Panc1 (cell line): Measurements from ENCODE around the gene CERT1.

ENCODE experiments used
- TF ChIP-seq, protein P1 (sequence below): fragments of 450-650 bp; IDR thresholded peaks from 2 replicates; pipeline ENCODE4 v1.5.1; 2017; ENCODE audit warnings: mild to moderate bottlenecking
- TF ChIP-seq, protein P2 (sequence below), 2 experiments: IDR thresholded peaks; 2 replicates each; pipeline ENCODE4 v1.6.1; 2011 to 2012; ENCODE audit warnings: low read depth in 2 of 2, control low read depth in 1 of 2, low read length in 1 of 2, mild to moderate bottlenecking in 1 of 2, moderate library complexity in 1 of 2; ENCODE audit not compliant: insufficient read depth in 1 of 2

GRCh38 chr5:75363111-75363510 is 148.3 kb downstream of the CERT1 start:
- TF ChIP-seq, protein P1, sequence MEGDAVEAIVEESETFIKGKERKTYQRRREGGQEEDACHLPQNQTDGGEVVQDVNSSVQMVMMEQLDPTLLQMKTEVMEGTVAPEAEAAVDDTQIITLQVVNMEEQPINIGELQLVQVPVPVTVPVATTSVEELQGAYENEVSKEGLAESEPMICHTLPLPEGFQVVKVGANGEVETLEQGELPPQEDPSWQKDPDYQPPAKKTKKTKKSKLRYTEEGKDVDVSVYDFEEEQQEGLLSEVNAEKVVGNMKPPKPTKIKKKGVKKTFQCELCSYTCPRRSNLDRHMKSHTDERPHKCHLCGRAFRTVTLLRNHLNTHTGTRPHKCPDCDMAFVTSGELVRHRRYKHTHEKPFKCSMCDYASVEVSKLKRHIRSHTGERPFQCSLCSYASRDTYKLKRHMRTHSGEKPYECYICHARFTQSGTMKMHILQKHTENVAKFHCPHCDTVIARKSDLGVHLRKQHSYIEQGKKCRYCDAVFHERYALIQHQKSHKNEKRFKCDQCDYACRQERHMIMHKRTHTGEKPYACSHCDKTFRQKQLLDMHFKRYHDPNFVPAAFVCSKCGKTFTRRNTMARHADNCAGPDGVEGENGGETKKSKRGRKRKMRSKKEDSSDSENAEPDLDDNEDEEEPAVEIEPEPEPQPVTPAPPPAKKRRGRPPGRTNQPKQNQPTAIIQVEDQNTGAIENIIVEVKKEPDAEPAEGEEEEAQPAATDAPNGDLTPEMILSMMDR, result no peak
- TF ChIP-seq, protein P2, sequence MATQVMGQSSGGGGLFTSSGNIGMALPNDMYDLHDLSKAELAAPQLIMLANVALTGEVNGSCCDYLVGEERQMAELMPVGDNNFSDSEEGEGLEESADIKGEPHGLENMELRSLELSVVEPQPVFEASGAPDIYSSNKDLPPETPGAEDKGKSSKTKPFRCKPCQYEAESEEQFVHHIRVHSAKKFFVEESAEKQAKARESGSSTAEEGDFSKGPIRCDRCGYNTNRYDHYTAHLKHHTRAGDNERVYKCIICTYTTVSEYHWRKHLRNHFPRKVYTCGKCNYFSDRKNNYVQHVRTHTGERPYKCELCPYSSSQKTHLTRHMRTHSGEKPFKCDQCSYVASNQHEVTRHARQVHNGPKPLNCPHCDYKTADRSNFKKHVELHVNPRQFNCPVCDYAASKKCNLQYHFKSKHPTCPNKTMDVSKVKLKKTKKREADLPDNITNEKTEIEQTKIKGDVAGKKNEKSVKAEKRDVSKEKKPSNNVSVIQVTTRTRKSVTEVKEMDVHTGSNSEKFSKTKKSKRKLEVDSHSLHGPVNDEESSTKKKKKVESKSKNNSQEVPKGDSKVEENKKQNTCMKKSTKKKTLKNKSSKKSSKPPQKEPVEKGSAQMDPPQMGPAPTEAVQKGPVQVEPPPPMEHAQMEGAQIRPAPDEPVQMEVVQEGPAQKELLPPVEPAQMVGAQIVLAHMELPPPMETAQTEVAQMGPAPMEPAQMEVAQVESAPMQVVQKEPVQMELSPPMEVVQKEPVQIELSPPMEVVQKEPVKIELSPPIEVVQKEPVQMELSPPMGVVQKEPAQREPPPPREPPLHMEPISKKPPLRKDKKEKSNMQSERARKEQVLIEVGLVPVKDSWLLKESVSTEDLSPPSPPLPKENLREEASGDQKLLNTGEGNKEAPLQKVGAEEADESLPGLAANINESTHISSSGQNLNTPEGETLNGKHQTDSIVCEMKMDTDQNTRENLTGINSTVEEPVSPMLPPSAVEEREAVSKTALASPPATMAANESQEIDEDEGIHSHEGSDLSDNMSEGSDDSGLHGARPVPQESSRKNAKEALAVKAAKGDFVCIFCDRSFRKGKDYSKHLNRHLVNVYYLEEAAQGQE (IDR thresholded peaks at IDR 0.05; ENCODE audit: insufficient read depth in 1 of 2, low read depth in 2 of 2, low read length in 1 of 2), result no peak
